ENCODE results near the gene SLX4.

The SLX4 gene

GRCh38 chr16:3606441-3606840 lies 5.0 kb downstream of the SLX4 start:
- H3K4me3 ChIP-seq (replicated peaks; ENCODE audit: low read depth, low read length), result no peak overlapping the region
- no peaks in the 10 kb centered on the region for H3K27me3 ChIP-seq (replicated peaks; ENCODE audit: control insufficient read depth, insufficient read depth, low read length)
- TF ChIP-seq CTCF (IDR thresholded peaks at IDR 0.05; ENCODE audit: insufficient read depth, low read length, poor library complexity, severe bottlenecking), result no peak
- DNase-seq (ENCODE audit: extremely low read depth, insufficient read length), result no peak
- peaks cover 2% of the 10 kb centered on the region for H3K36me3 ChIP-seq (ENCODE audit: control insufficient read depth, insufficient read depth, low read length)

GRCh38 chr16:3602320-3602653 lies 9.1 kb downstream of the SLX4 start:
- no peak for DNase-seq (ENCODE audit: extremely low read depth, insufficient read length)
- Histone ChIP-seq H3K4me3 (replicated peaks; ENCODE audit: low read depth, low read length) (no peak overlapping the region), H3K27me3 (replicated peaks; ENCODE audit: control insufficient read depth, insufficient read depth, low read length) (no peaks in the 10 kb centered on the region), H3K36me3 (ENCODE audit: control insufficient read depth, insufficient read depth, low read length) (peaks cover 15% of the 10 kb centered on the region)
- no peak for TF ChIP-seq CTCF (IDR thresholded peaks at IDR 0.05; ENCODE audit: insufficient read depth, low read length, poor library complexity, severe bottlenecking)

GRCh38 chr16:3601614-3602319 lies 9.6 kb downstream of the SLX4 start:
- Histone ChIP-seq H3K27me3 (replicated peaks; ENCODE audit: control insufficient read depth, insufficient read depth, low read length) (no peaks in the 10 kb centered on the region), H3K36me3 (ENCODE audit: control insufficient read depth, insufficient read depth, low read length) (peaks cover 17% of the 10 kb centered on the region), H3K4me3 (replicated peaks; ENCODE audit: low read depth, low read length) (no peak overlapping the region)
- DNase-seq (ENCODE audit: extremely low read depth, insufficient read length), result no peak
- TF ChIP-seq CTCF (IDR thresholded peaks at IDR 0.05; ENCODE audit: insufficient read depth, low read length, poor library complexity, severe bottlenecking), result no peak

- Histone ChIP-seq H3K27me3 (replicated peaks; ENCODE audit: control insufficient read depth, insufficient read depth, low read length) (no peaks in the 10 kb centered on the region), H3K4me3 (replicated peaks; ENCODE audit: low read depth, low read length) (no peak overlapping the region), H3K36me3 (ENCODE audit: control insufficient read depth, insufficient read depth, low read length) (peaks cover 20% of the 10 kb centered on the region)
- no peak for DNase-seq (ENCODE audit: extremely low read depth, insufficient read length)
- TF ChIP-seq CTCF (IDR thresholded peaks at IDR 0.05; ENCODE audit: insufficient read depth, low read length, poor library complexity, severe bottlenecking), result no peak
Measured at GRCh38 chr16:3599922-3600321, 11.5 kb downstream of the SLX4 start.

GRCh38 chr16:3599121-3599520 lies 12.3 kb downstream of the SLX4 start:
- H3K4me3 ChIP-seq (replicated peaks; ENCODE audit: low read depth, low read length), result no peak overlapping the region
- H3K36me3 ChIP-seq (ENCODE audit: control insufficient read depth, insufficient read depth, low read length), result peaks cover 22% of the 10 kb centered on the region
- no peak for TF ChIP-seq CTCF (IDR thresholded peaks at IDR 0.05; ENCODE audit: insufficient read depth, low read length, poor library complexity, severe bottlenecking)
- H3K27me3 ChIP-seq (replicated peaks; ENCODE audit: control insufficient read depth, insufficient read depth, low read length), result no peaks in the 10 kb centered on the region
- no peak for DNase-seq (ENCODE audit: extremely low read depth, insufficient read length)

GRCh38 chr16:3598236-3598635 lies 13.2 kb downstream of the SLX4 start:
- TF ChIP-seq CTCF (IDR thresholded peaks at IDR 0.05; ENCODE audit: insufficient read depth, low read length, poor library complexity, severe bottlenecking), result no peak
- Histone ChIP-seq H3K36me3 (ENCODE audit: control insufficient read depth, insufficient read depth, low read length) (peaks cover 21% of the 10 kb centered on the region), H3K4me3 (replicated peaks; ENCODE audit: low read depth, low read length) (no peak overlapping the region), H3K27me3 (replicated peaks; ENCODE audit: control insufficient read depth, insufficient read depth, low read length) (no peaks in the 10 kb centered on the region)
- no peak for DNase-seq (ENCODE audit: extremely low read depth, insufficient read length)

Measured in GM06990 (cell line).